Activated CD4-positive, alpha-beta T cell treated with anti-CD3 and anti-CD28 coated beads for 1 hour (primary cell): Measurements from ENCODE around the gene LSR.
A peak's percentile ranks its signal among the peaks of the same experiment; 100 is the strongest.

Source experiments
- DNase-seq: peaks from one replicate; pipeline ENCODE4 v3.0.0-alpha.2; 2020

Gene LSR

GRCh38 chr19:35248310-35249145 is at the start of gene LSR:
Gene LSR, plus strand, starts transcription at chr19:35249002. Its CDS starts 21 bp downstream, at chr19:35249023.
- DNase-seq, result peak; percentile 63

DNA sequence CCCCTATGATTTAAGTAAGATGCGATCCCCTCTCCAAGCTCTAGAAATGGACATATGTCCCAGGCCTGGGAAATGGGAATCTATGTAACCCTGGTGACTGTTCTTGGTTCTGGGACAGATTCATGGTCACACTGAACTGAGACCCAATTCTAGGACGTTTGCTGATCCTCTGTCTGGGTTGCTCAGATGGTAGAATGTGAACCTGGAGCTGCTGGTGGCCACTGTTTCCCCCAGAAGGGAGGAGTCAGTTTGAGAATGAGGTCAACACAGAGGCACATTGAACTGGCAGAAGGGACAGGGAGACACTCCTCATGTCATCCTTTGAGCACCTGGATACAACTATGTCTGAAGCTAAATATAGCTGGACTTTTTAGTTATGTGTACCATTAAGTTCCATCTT is 49.3 kb upstream of the LSR start:
- no peak for DNase-seq

GRCh38 chr19:35202722-35203688 is 45.8 kb upstream of the LSR start:
- no peak for DNase-seq

DNA sequence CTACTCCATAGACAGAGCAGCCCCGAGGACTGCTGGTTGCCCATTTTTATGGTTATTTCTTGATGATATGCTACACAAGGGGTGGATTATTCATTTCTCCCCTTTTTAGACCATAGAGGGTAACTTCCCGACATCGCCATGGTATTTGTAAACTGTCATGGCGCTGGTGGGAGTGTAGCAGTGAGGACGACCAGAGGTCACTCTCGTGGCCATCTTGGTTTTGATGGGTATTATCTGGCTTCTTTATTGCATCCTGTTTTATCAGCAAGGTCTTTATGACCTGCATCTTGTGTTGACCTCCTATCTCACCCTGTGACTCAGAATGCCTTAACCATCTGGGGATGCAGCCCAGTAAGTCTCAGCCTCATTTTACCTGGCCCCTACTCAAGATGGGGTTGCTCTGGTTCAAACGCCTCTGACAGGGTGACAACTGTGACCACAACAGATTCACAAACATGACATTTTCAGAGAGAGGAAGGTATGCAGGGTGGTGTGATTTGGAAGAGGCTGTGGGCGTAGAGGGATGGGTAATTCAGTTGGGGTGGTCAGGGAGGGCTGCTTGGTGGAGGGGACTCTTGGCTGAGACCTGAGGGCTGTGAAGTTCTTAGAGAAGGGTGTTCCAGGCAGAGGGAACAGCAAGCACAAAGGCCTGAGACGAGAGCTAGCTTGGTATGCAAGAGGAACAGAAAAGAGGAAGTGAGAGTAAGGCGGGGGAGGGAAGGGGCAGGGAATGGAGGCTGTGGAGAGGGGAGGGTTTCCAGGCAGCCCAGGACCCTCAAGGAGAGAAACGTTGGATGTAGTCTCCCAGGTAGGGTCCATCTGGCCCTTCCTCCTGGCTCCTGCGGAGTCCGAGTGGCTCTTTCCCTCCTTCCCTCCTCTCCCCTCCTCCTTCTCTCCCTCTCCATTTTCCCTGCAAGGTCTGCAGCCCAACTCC is 43.7 kb upstream of the LSR start:
- no peak for DNase-seq

- no peak for DNase-seq
Observed at GRCh38 chr19:35205733-35206323, 43.0 kb upstream of the LSR start.

DNA sequence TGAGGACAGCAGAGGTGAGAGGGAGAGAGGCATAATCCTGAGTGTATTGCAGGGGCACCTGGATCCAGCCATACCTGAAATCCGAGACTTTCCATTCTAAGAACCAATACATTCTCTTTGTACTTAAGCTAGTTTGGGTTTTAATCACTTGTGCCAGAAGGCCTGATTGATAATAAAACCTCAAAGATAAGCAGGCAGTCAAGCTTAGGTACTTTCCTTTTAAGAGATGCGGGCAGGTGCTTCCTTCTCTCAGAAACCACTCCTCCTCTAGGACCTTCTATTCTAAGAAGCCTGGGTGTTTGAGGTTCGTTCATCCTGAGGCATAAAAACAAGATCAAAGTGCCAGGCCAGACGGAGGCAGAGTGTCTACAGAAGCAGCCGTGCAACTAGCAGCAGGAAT is 42.4 kb upstream of the LSR start:
- DNase-seq, result no peak

DNA sequence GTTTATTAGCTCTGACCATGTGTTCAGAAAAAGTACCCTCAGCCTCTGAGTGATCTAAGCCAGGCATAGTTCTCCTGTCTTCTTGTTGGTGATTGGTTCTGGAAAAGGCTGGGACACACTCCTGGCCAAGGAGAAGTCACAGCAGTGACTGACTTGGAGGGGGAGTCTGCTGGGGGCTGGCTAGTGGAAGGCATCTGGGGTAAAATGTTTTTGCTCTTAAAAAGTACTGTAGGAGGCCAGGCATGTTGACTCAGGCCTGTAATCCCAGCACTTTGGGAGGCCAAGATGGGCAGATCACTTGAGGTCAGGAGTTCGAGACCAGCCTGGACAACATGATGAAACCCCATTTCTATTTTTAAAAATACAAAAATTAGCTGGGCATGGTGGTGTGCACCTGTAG is 41.9 kb upstream of the LSR start:
- DNase-seq, result no peak

- DNase-seq, result no peak
Observed at GRCh38 chr19:35207391-35207871, 41.4 kb upstream of the LSR start.

DNA sequence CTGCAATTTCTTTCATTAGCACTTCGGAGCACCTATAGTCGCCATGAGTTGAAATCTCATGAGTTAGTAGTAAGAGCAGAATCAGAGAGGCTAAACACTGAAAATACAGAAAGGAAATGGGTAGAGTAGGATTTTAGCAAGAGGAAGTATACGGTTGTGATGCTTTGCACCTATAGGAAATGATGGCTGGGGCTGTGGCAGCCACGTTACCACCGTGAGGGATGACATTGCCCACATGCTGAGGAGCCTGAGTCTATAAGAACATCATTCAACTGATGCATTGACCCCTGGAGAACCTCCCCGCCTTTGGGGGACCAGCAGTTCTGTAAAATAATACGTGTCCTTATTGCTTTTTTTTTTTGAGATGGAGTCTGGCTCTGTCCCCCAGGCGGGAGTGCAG is 40.7 kb upstream of the LSR start:
- DNase-seq, result no peak

DNA sequence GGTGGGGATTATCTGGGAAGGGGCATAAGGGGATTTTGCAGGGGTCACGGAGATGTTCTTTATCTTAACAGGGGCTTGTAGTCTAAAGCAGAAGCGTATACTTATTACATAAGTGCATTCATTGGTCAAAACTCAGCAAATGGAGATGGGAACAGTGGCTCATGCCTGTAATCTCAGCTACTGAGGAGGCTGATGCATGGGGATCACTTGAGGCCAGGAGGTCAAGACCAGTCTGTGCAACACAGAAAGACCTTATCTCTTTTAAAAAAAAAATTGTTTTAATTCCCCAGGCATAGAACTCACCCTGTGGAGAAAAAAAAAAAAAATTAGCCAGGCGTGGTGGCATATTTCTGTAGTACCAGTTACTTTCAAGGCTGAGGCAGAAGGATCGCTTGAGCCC is 39.2 kb upstream of the LSR start:
- no peak for DNase-seq

GRCh38 chr19:35211545-35212230 is 37.1 kb upstream of the LSR start:
- peak; percentile 56 for DNase-seq

- no peak for DNase-seq
Observed at GRCh38 chr19:35212241-35212640, 36.6 kb upstream of the LSR start.

GRCh38 chr19:35213663-35214632 is 34.9 kb upstream of the LSR start:
- DNase-seq, result peak; percentile 65

DNA sequence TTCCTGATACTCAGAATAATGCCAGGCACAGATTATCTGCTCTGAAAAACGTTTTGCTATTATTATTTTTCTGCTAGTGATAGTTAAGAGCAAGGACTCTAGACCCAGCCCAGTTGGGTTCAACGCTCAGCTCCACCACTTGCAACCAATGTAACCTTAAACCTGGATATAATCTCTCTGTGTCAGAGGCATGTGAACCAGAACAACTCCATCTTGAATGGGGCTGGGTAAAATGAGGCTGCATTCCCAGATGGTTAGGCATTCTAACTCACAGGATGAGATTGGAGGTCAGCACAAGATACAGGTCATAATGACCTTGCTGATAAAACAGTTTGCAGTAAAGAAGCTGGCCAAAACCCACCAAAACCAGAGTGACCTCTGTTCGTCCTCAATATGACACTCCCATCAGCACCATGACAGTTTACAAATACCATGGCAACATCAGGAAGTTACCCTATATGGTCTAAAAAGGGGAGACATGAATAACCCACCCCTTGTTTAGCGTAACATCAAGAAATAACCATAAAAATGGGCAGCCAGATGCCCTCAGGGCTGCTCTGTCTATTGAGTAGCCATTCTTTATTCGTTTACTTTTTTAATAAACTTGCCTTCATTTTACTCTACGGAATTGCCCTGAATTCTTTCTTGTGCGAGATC is 33.9 kb upstream of the LSR start:
- no peak for DNase-seq

DNA sequence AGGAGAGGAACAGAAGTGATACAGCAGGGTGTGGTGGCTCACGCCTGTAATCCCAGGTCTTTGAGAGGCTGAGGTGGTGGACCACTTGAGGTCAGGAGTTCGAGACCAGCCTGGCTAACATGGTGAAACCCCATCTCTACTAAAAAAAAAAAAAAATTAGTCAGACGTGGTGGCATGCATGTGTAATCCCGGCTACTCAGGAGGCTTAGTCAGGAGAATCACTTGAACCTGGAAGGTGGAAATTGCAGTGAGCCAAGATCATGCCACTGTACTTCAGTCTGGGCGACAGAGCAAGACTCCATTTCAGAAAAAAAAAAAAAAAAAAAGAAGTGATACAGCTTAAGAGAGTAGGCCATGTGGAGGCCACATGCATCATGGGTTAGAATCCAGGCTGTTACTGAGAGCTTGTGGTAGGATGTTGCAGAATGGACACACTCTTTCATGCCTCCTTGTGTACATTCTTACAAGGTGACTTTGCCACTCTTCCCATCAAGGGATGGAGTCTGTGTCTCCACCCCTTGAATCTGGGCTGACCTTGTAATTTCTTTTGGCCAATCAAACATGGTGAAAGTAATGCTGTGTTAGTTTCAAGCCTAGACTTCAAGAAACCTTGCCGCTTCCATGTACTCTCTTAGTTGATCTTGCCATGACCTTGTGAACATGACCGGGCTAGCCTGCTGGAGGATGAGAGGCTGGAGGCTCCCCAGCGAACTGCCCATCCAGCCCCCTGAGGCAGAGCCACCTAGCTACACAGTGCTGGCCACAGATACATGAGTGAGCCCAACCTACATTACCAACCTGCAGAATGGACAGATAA is 32.6 kb upstream of the LSR start:
- no peak for DNase-seq

DNA sequence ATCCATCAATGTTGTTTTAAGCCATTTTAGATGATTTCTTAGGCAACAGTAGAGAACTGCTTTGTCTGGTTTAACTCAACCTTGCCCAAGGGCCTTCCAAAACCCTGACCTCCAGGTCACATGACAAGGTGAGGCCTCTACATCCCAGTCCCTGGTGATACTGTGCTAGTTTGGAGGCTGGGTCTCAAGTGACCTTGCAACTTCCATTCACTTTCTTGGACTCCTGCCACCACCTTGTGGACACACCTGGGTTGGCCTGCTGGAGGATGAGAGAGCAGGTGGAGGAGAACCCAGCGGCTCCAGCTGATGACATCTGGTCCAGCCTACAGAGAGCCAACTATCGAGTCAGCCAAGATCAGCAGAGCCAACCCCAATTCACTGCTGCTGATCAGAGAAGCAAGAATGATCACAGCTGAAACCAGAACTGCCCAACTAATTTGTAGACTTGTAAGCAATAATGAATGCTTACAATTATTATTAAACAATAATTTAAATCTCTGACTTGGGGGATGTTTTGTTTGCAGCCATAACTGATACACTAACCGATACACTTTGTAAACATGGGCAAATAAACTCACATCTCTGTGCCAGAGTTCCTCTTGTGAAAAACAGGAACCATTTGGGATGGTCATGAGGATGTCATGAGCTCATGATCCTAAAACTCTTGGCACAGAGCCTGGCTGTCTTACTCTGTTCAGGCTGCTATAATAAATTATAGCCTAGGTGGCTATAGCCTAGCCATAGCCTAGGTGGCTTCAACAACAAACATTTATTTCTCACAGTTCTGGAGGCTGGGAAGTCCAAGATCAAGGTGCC is 31.8 kb upstream of the LSR start:
- no peak for DNase-seq

GRCh38 chr19:35217649-35217990 is 31.2 kb upstream of the LSR start:
- no peak for DNase-seq

DNA sequence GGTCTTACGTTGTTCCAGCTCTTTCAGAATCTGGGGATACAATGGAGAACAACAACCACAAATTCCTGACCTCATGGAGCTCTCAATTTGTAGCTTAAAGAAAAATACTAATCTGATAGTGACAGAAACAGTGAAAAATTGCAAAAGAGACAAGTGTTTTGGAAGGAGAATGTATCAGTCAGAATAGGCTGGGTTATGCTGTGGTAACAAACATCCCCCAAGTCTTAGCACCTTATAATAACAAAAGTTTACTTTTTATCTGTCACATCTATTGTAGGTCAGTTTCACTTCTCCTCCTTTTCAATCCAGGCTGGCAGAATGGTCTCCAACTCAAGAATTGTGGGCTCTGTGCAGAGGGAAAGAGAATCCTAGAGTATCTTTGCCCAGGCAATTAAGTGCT is 29.8 kb upstream of the LSR start:
- DNase-seq, result no peak
